ENCODE results near the gene SSTR4.

DNA sequence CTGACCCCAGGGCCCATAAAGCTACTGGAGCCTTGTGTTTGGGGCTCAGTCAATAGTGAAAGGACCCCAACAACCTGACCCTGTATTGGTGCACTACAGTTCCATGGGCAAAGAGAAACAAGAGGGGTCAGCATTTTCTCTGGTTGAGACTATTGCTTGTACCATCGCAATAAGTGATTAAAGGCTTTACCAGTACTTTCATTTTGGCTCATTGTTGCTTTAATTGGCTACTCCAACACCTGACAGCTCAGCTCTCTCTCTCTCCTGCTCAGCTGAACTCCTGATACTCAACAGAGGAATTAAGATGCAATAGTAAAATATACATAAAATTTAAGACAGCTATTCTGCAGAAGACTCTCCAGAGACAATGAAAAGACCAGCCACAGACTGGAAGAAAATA lies 33.2 kb downstream of the SSTR4 start:
- TF ChIP-seq CTCF (IDR thresholded peaks at IDR 0.05; ENCODE audit: extremely low read depth in 1 of 2, insufficient read depth in 1 of 2, low read depth in 1 of 2, low read length in 2 of 2), result no peak
- no peak for TF ChIP-seq POLR2A (IDR thresholded peaks at IDR 0.05; ENCODE audit: low read depth, low read length)
- no peak for TF ChIP-seq FOS (IDR thresholded peaks at IDR 0.05; ENCODE audit: borderline replicate concordance, insufficient read depth, low read length)
- no peak for TF ChIP-seq EZH2 (IDR thresholded peaks at IDR 0.05; ENCODE audit: borderline replicate concordance, low read depth, low read length, severe bottlenecking)
- TF ChIP-seq POLR2AphosphoS5 (IDR thresholded peaks at IDR 0.05; ENCODE audit: insufficient read depth, low read depth, low read length), result no peak
